HG03565 (cell line): ENCODE data around the gene RMND5B.
"Not testable (repeated sequence)": the region's sequence is repeated elsewhere in the genome, so short reads cannot be mapped to it uniquely, and the experiment has no call there.

ENCODE experiments used
- ATAC-seq: cut with Tn5 transposase; IDR thresholded peaks from one replicate; pipeline ENCODE4 v1.9.1; 2021; ENCODE audit warnings: mild to moderate bottlenecking, moderate library complexity; ENCODE audit not compliant: unreplicated experiment

RMND5B gene

GRCh38 chr5:178163772-178164735 lies 33.2 kb downstream of the RMND5B start:
- ATAC-seq = peak; percentile 75

- no peak for ATAC-seq
Measured at GRCh38 chr5:178165581-178165980, 34.8 kb downstream of the RMND5B start.

GRCh38 chr5:178170455-178170854 lies 39.6 kb downstream of the RMND5B start:
- ATAC-seq = no peak

GRCh38 chr5:178174456-178174855 lies 43.6 kb downstream of the RMND5B start:
- ATAC-seq = no peak

GRCh38 chr5:178176791-178177190 lies 46.0 kb downstream of the RMND5B start:
- ATAC-seq = no peak

- no peak for ATAC-seq
Measured at GRCh38 chr5:178177569-178177968, 46.8 kb downstream of the RMND5B start.

- ATAC-seq = no peak
Measured at GRCh38 chr5:178180141-178180863, 49.5 kb downstream of the RMND5B start.

GRCh38 chr5:178182158-178182876 lies 51.5 kb downstream of the RMND5B start:
- no peak for ATAC-seq

- ATAC-seq = no peak
Measured at GRCh38 chr5:178186427-178186826, 55.6 kb downstream of the RMND5B start.

GRCh38 chr5:178187014-178187413 lies 56.2 kb downstream of the RMND5B start, which contains the start of gene GMCL2:
TSS of gene GMCL2 (minus strand) at chr5:178187371. CDS start at chr5:178187299, 72 bp downstream.
- ATAC-seq = no peak

- ATAC-seq = no peak
Measured at GRCh38 chr5:178189433-178189832, 58.6 kb downstream of the RMND5B start.

GRCh38 chr5:178191661-178192060 lies 60.8 kb downstream of the RMND5B start:
- no peak for ATAC-seq

GRCh38 chr5:178192244-178192643 lies 61.4 kb downstream of the RMND5B start:
- ATAC-seq = no peak

GRCh38 chr5:178192787-178193186 lies 62.0 kb downstream of the RMND5B start:
- ATAC-seq = no peak

GRCh38 chr5:178193251-178193809 lies 62.5 kb downstream of the RMND5B start:
- no peak for ATAC-seq

GRCh38 chr5:178194026-178194425 lies 63.2 kb downstream of the RMND5B start:
- ATAC-seq = no peak

GRCh38 chr5:178196281-178196812 lies 65.5 kb downstream of the RMND5B start:
- no peak for ATAC-seq

GRCh38 chr5:178196986-178197385 lies 66.2 kb downstream of the RMND5B start:
- no peak for ATAC-seq

GRCh38 chr5:178198151-178198550 lies 67.3 kb downstream of the RMND5B start:
- ATAC-seq = not testable (repeated sequence)

- ATAC-seq = no peak
Measured at GRCh38 chr5:178198706-178199105, 67.9 kb downstream of the RMND5B start.
